ENCODE results near the gene TCERG1L.

The TCERG1L gene

DNA sequence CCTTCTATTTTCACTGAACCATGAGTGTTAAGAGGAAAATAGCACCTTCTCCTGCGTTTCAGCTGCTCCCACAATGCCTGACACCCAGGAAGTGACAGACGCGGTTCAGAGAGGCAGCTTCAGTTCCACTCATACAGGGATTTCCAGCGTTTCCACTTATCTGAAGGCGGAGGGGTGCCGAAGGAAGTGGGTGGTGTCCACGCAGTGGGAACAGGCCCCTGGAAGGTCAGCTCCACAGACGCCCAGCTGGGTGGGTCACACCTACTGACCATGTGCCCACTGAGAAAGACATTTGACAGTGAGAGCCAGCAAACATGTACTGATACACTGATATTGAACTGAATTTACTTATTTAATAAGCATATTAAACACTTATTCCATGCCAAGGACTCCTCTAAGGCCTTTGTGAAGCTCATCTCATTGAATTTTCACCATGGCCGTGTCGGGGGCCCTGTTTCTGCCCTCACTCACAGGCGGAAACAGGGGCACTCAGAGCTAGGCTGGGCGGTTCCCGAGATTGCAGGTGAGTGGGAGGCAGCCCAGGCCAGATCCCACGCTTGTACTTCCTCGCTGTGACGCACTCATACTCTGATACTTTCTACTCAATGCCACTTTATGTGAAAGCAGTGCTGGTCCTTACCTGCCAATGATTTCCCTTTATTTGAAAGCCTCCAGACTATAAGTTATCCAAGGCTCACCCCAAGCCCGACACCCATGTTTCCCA lies 96.8 kb downstream of the TCERG1L start:
- Histone ChIP-seq H2AFZ (ENCODE audit: low read depth) (no peak overlapping the region), H3K79me2 (ENCODE audit: insufficient read depth, low read depth) (no peaks in the 10 kb centered on the region), H3K27me3 (ENCODE audit: insufficient read depth, low read depth) (no peaks in the 10 kb centered on the region), H3K4me2 (no peak overlapping the region), H3K4me3 (IDR thresholded peaks at IDR 0.05; ENCODE audit: insufficient read depth, low read depth, low read length) (no peak overlapping the region), H3K9ac (no peak overlapping the region), H3K36me3 (ENCODE audit: insufficient read depth) (no peaks in the 10 kb centered on the region), H3K27ac (no peak overlapping the region), H4K20me1 (ENCODE audit: insufficient read depth) (no peaks in the 10 kb centered on the region), H3K4me1 (ENCODE audit: low read depth, poor library complexity, severe bottlenecking) (no peaks in the 10 kb centered on the region)
- TF ChIP-seq, protein P1, sequence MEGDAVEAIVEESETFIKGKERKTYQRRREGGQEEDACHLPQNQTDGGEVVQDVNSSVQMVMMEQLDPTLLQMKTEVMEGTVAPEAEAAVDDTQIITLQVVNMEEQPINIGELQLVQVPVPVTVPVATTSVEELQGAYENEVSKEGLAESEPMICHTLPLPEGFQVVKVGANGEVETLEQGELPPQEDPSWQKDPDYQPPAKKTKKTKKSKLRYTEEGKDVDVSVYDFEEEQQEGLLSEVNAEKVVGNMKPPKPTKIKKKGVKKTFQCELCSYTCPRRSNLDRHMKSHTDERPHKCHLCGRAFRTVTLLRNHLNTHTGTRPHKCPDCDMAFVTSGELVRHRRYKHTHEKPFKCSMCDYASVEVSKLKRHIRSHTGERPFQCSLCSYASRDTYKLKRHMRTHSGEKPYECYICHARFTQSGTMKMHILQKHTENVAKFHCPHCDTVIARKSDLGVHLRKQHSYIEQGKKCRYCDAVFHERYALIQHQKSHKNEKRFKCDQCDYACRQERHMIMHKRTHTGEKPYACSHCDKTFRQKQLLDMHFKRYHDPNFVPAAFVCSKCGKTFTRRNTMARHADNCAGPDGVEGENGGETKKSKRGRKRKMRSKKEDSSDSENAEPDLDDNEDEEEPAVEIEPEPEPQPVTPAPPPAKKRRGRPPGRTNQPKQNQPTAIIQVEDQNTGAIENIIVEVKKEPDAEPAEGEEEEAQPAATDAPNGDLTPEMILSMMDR (conservative IDR thresholded peaks at IDR 0.05; ENCODE audit: low read depth, low read length) = no peak

DNA sequence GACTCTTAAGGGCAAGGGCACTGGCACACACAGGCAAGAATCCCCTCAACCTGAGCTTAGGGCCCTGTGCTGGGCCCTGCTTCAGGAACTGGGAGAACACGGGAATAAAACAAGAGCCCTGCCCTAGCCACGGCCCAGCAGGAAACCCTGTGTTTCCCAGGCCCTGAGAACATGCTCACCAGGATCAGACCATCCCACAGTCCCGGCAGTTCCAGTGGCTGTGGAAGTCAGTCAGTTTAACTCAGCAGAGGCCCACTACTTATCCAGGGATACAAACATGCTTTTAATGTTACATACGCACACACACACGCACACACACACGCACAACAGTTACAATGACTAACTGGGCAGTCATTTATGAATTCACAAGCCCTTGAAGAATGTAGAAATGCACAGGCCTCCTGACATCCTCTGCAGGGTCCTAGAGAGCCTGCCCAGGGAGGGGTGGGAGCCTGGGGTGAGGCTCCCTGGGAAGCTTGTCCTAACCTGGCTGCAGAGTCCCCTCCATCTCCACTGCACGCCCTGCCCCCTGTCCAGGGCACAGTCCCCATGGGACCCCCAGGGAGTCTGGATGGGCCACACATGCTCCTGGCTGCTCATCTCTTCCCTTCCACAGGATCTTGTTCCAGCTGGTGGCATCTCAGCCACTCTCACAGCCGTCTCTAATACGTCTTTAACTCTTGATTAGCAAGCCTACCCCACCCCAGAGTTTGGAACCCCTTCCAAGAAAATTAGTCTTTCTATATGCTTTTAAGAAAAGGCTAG lies 97.6 kb downstream of the TCERG1L start:
- no peak overlapping the region for H3K4me2 ChIP-seq
- no peak overlapping the region for H2AFZ ChIP-seq (ENCODE audit: low read depth)
- H3K27me3 ChIP-seq (ENCODE audit: insufficient read depth, low read depth) = no peaks in the 10 kb centered on the region

DNA sequence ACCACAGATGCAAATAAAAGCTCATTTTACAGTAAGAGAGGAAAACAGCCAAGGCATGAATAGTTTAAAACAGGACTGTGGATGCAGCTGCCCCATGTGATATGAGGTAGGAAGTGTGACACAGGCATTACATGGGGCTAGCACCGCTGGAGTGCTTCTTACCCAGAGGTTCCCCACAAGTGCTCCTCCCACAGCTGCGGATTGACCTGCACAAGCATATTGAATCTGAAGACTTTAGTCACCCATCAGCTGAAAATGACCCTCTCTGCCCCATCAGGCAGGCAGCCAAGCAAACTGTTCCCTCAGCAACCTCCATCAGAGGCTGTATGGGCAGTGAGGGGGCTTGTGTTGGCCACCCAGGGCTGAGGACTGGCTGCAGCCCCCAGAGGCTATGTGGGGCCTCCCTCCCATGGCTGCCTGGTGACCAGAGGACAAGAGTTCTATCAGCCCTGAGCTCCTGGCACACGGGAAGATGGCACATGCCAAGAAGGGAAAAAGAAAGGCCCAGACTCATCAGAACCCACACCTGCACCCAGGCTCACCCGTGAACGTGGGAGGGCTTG lies 98.7 kb downstream of the TCERG1L start:
- Histone ChIP-seq H3K27me3 (ENCODE audit: insufficient read depth, low read depth) (no peaks in the 10 kb centered on the region), H2AFZ (ENCODE audit: low read depth) (no peak overlapping the region), H4K20me1 (ENCODE audit: insufficient read depth) (no peaks in the 10 kb centered on the region), H3K27ac (no peak overlapping the region), H3K4me3 (IDR thresholded peaks at IDR 0.05; ENCODE audit: insufficient read depth, low read depth, low read length) (no peak overlapping the region), H3K79me2 (ENCODE audit: insufficient read depth, low read depth) (no peaks in the 10 kb centered on the region), H3K36me3 (ENCODE audit: insufficient read depth) (no peaks in the 10 kb centered on the region), H3K4me2 (no peak overlapping the region), H3K4me1 (ENCODE audit: low read depth, poor library complexity, severe bottlenecking) (no peaks in the 10 kb centered on the region), H3K9ac (no peak overlapping the region)
- TF ChIP-seq, protein P1 (conservative IDR thresholded peaks at IDR 0.05; ENCODE audit: low read depth, low read length) = no peak

More for the DNA sequence above, 97.6 kb downstream of the TCERG1L start:
- no peak overlapping the region for H3K9ac ChIP-seq
- H3K36me3 ChIP-seq (ENCODE audit: insufficient read depth) = no peaks in the 10 kb centered on the region
- H3K79me2 ChIP-seq (ENCODE audit: insufficient read depth, low read depth) = no peaks in the 10 kb centered on the region
- TF ChIP-seq, protein P1 (conservative IDR thresholded peaks at IDR 0.05; ENCODE audit: low read depth, low read length) = no peak
- no peak overlapping the region for H3K27ac ChIP-seq
- no peak overlapping the region for H3K4me3 ChIP-seq (IDR thresholded peaks at IDR 0.05; ENCODE audit: insufficient read depth, low read depth, low read length)
- no peaks in the 10 kb centered on the region for H3K4me1 ChIP-seq (ENCODE audit: low read depth, poor library complexity, severe bottlenecking)
- H4K20me1 ChIP-seq (ENCODE audit: insufficient read depth) = no peaks in the 10 kb centered on the region

DNA sequence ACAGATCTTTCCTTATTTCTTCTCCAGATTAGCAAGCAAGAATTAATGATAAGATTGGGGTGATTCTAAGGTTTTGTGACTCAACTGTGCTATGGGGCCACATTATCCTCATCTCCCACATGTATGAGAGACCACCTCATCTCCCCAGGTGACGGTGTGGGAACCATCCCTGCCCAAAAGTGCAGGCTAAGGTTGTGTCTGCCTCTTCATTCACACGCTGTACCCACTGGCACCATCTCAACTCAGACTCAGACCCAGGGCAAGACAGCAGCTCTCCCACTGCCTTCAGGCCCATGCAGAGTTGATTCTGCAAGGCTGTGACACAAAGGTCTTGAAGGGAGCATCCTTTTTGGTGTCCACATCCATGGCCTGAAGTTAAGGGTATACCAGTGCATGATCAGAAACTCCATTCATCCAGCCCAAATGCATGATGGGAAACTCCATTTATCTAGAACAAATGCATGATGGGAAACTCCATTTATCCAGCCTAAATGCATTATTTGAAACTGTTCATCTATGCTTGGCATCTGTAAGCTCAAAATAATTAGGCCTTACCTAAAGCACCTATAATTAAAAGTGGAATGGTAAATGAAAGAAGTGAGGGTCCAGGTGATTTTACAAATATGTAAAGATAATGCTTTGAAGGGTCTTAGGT lies 99.4 kb downstream of the TCERG1L start:
- Histone ChIP-seq H3K36me3 (ENCODE audit: insufficient read depth) (no peaks in the 10 kb centered on the region), H3K9ac (no peak overlapping the region), H3K4me1 (ENCODE audit: low read depth, poor library complexity, severe bottlenecking) (no peaks in the 10 kb centered on the region), H3K4me3 (IDR thresholded peaks at IDR 0.05; ENCODE audit: insufficient read depth, low read depth, low read length) (no peak overlapping the region), H3K4me2 (no peak overlapping the region), H4K20me1 (ENCODE audit: insufficient read depth) (no peaks in the 10 kb centered on the region), H3K27me3 (ENCODE audit: insufficient read depth, low read depth) (no peaks in the 10 kb centered on the region), H2AFZ (ENCODE audit: low read depth) (no peak overlapping the region), H3K27ac (no peak overlapping the region), H3K79me2 (ENCODE audit: insufficient read depth, low read depth) (no peaks in the 10 kb centered on the region)
- TF ChIP-seq, protein P1 (conservative IDR thresholded peaks at IDR 0.05; ENCODE audit: low read depth, low read length) = no peak

All from KMS-11 (cell line).